CD4-positive, alpha-beta T cell treated with Interleukin-21 for 1 hour (primary cell): ENCODE measurements around the gene ADAM8.
"Not testable (repeated sequence)": the region's sequence is repeated elsewhere in the genome, so short reads cannot be mapped to it uniquely, and the experiment has no call there.

ENCODE experiments used
- DNase-seq: peaks from one replicate; pipeline ENCODE4 v3.0.0-alpha.2; 2020

Gene ADAM8

GRCh38 chr10:133229265-133230043, 47.2 kb downstream of the ADAM8 start:
- no peak for DNase-seq

- DNase-seq = no peak
These were observed 49.4 kb downstream of the ADAM8 start for GRCh38 chr10:133227256-133227655.

- no peak for DNase-seq
These were observed 50.3 kb downstream of the ADAM8 start for GRCh38 chr10:133226251-133226808.

- no peak for DNase-seq
These were observed 50.9 kb downstream of the ADAM8 start for GRCh38 chr10:133225707-133226191.

GRCh38 chr10:133224756-133225372, 51.8 kb downstream of the ADAM8 start:
- no peak for DNase-seq

- no peak for DNase-seq
These were observed 52.6 kb downstream of the ADAM8 start for GRCh38 chr10:133224076-133224475.

GRCh38 chr10:133221756-133222155, 54.9 kb downstream of the ADAM8 start:
- not testable (repeated sequence) for DNase-seq

GRCh38 chr10:133221331-133221730, 55.3 kb downstream of the ADAM8 start:
- DNase-seq = no peak

GRCh38 chr10:133219782-133220181, 56.9 kb downstream of the ADAM8 start:
- no peak for DNase-seq

GRCh38 chr10:133218891-133219290, 57.8 kb downstream of the ADAM8 start:
- no peak for DNase-seq

- DNase-seq = no peak
These were observed 58.7 kb downstream of the ADAM8 start for GRCh38 chr10:133217800-133218589.

GRCh38 chr10:133216776-133217175, 59.9 kb downstream of the ADAM8 start:
- DNase-seq = no peak

- DNase-seq = no peak
These were observed 61.1 kb downstream of the ADAM8 start for GRCh38 chr10:133215586-133215985.

- DNase-seq = no peak
These were observed 61.9 kb downstream of the ADAM8 start for GRCh38 chr10:133214468-133215410.

- DNase-seq = no peak
These were observed 62.8 kb downstream of the ADAM8 start for GRCh38 chr10:133213641-133214467.

- DNase-seq = no peak
These were observed 63.7 kb downstream of the ADAM8 start for GRCh38 chr10:133212853-133213494.
